NCI-H524 treated with DMSO at 0.1 percent for 48 hours (cell line): Measurements from ENCODE around the gene CAP2.
A peak's percentile ranks its signal among the peaks of the same experiment; 100 is the strongest.
"Not testable (repeated sequence)": the region's sequence is repeated elsewhere in the genome, so short reads cannot be mapped to it uniquely, and the experiment has no call there.

ENCODE experiments used
- DNase-seq: peaks from one replicate; lab custom pipeline; 2025; lab: John Stamatoyannopoulos, UW

CAP2 gene

GRCh38 chr6:17440811-17441210 is 47.4 kb downstream of the CAP2 start:
- DNase-seq: not testable (repeated sequence)

GRCh38 chr6:17442196-17442595 is 48.8 kb downstream of the CAP2 start:
- DNase-seq: no peak

DNA sequence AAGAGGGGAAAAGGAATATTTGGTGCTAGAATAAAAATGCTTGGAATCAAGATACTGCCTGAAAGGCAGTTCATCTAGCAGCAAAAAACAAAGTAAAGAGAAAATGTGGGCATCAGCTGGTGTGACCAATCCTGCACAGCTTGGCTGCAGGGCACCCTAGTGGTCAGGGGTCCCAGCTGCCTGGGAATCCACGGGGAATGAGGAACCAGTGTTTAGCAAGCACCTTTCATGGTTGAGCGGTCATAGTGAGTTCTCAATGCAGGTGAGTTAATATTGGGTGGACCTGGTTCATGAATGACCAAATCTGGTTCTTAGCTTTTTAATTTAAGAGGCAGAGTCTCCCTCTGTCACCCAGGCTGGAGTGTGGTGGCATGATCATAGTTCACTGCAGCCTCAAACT is 53.3 kb downstream of the CAP2 start:
- no peak for DNase-seq

DNA sequence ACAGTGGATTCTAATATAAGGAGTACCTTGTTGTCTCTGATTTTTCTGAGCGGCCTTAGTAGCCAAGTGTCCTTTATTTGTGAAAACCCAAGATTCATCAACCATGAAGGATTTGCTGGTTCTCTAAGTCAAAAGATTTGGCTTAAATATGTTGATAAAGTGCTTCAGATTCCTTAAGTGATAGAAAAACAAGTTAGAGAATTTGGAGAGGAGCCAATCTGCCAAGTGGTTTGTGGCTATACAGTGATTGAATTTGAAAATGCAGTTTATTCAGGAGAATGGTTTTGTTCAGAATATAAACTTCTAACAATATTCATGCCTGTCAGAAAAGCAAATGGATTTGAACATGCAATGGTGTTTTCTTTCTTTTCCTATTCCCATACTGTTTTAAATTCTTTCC is 54.8 kb downstream of the CAP2 start:
- DNase-seq: no peak

DNA sequence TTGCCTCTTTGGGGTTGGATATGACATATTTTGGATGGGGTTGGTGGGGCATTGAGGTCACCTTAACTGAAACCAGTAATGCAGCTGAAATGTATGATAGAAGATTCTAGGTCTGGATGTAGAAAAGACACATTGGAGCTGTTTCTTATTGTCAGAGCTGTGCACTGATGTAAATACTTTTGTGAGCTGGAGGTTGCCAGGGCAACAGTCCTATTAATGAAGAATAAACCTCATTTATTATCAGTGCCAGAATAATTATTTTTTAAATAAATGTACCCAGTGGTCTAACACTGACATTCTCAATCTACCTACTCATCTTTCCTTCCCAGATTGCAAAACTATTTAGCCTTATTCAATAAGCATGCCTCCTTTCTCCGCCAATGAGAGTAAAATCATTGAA is 57.0 kb downstream of the CAP2 start:
- no peak for DNase-seq

- DNase-seq: peak; percentile 82
These were observed 57.4 kb downstream of the CAP2 start for GRCh38 chr6:17450832-17451231.

DNA sequence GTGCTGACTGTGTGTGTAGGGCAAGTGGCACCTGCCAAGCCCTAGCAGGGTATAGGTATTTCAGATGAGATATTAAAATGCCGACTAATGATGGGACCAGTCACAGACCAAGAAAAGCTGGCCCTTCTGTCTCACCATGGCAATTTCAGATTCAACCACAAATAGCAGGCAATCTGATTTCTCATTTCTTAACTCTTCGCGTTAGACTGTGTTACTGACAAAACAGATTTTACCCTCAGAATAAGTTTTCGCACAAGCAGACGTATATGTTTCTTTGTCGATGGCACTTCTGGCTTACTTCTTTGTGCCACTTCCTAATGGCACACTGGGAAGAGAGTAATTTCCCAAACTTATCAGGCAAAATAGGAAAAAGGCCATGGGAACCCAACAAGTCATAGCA is 58.7 kb downstream of the CAP2 start:
- DNase-seq: no peak

DNA sequence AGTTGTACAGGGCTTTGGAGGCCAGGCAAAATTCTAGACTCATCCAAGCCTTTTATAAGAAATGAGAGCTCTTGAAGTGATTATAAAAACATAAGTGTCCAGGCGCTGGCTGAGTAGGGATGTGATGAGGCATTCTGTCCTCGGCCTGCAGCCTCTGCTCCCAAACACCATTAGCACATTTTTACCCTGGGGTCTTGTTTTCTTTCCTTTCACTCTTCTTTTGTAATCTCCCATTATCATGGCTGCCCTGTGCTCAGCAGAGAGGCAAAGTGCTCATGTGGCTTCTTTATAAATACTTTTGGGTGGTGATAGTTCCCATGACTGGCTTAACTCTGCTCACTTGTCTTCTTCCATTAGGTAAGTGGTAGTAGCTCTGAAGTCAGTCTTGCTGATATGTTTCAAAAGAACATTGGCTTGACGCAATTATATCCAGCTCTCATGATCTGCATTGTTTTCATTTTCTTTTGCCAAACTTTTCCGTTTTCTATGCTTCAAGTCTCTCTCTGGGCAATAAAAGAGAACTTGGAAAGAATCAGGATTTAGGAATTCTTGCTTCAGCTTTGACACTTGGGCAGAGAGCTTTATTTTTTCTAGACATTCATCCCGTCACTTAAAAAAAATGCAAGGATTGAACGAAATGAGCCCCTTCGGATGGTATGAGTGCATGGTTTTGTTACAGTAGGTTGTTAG is 61.1 kb downstream of the CAP2 start:
- DNase-seq: no peak

DNA sequence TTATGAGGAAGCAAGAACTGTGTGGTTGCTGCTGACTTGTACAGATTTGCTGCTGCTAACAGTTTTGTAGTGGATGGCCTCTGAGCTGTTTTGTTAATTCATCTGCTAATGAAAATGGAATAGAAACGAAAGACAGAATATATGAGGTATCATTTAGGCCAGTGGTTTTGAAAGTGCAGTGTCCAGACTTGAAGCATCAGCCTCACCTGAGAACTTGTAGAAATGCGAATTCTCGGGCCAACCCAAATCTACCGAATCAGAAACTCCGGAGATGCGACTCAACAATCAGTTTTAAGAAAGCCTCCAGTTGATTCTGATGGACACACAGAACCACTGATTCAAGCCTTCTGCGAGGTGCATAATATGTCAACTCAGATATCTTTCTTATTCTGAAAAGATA is 62.5 kb downstream of the CAP2 start:
- no peak for DNase-seq

- no peak for DNase-seq
These were observed 63.3 kb downstream of the CAP2 start for GRCh38 chr6:17456711-17457110.

- no peak for DNase-seq
These were observed 64.0 kb downstream of the CAP2 start for GRCh38 chr6:17457405-17457804.

DNA sequence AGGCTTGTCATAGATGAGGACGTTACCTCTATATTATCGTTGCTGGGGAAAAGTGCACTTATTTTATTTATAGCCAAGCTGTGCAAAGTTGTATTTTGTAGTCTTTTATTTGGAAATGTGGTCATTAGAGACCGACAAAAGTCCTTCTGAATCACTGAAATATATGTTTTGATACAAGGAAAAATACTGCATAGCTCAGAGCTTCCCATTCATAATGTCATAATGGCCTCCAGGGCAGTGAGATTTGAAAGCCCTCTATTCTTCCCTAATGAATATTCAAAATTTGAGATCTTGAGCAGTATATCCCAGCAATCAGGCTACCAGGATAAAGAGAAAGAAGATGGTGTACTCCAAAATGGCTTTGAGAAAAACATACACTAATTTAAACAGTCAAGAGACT is 64.6 kb downstream of the CAP2 start:
- no peak for DNase-seq

DNA sequence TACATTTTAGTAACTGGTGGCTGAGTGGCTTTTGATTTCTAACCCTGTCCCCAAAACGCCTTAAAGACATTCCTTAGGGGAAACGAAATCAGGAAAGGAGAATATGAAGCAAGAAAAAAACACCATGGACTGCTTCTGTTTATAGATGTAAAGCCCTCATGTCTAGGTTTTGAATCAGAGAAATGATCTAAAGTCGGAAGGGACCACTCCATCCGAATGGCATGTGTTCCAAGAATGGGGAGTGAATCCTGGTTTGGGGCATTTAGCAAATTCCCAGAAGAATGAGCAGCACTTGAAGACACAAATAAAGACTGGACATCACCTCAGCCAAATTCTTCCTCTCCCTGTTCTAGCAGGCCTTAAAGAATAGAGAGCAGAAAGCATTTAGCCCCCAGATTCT is 65.6 kb downstream of the CAP2 start:
- DNase-seq: no peak

- no peak for DNase-seq
These were observed 67.5 kb downstream of the CAP2 start for GRCh38 chr6:17460862-17461261.

GRCh38 chr6:17466147-17466546 is 72.8 kb downstream of the CAP2 start:
- no peak for DNase-seq

DNA sequence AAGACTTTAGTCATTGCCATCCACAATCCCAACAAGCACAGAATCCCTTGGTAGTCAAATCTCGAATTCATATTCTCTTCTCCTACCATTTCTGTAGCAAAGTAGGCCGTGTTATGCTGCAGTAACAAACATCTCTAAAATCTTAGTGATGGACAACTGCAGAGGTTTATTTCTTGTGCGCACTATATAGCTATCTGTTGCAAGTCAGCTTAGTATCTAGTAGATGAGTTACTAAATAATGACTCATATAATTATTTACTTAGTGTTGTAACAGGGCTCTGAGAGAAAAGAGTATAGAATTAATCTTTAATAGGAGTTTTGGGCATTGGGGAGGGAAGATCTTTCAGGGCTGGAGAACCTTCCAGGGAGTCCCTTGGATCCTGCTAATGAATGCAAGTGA is 73.3 kb downstream of the CAP2 start:
- no peak for DNase-seq

- no peak for DNase-seq
These were observed 75.8 kb downstream of the CAP2 start for GRCh38 chr6:17469006-17469832.

- no peak for DNase-seq
These were observed 77.0 kb downstream of the CAP2 start for GRCh38 chr6:17470202-17470937.

DNA sequence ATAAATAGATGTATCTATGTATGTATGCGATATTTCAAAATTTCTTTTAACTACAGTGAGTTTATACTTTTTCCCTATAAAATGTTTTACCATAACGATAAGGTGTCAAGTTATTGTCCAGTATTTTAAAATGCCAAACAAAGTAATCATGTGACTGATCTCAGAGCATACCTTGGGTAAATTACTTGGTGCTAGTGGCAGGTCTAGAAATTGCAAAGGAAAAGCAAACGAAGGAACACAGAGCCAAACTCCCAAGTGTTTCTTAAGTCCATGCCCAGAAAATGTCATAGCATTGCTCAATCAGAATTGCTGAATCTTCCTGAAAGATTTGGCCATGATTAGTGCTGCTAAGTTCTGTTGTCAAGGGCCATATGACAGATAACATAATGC is 77.5 kb downstream of the CAP2 start:
- no peak for DNase-seq

DNA sequence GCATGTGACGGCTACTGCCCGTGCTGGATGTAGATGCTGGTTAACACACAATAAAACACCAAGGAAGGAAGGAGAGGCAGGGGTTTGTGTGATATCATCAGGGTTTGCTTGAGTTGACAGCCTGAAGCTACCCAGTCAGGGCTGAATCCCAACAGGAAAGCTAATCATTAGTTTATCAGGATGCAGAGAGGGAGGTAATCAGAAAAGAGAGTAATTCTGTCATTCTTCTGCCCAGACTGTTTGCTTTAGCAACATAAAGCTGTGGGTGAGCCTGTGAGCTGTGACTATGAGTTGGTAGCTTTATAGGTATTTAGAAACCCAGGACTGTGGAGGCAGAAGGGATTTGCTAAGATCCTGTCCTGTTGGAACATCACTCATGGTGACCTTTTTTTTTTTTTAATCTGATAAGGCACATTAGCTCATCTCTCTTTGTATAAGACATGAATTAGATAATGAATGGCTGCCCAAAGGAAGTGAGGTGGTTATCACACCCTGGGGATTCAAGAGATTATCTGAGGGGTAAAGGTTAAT is 79.3 kb downstream of the CAP2 start:
- no peak for DNase-seq

DNA sequence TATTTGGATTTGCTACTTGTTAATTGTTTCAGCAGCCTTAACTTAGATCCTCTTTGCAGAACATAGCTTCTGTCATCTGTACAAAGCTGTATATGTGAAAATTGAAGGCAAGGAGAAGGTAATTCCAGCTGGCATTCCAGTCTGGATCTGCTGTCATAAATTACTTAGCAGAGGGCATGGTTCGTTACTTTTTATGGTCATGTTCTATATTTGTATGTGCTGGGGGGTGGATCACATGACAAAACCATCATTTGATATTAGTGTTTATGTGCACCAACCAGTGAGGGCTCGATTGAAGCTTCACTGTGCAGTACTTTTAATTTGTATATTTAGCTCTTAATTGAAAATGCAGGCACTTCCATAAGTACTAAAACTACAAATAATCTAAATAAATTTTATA is 80.2 kb downstream of the CAP2 start:
- peak; percentile 62 for DNase-seq

- no peak for DNase-seq
These were observed 80.9 kb downstream of the CAP2 start for GRCh38 chr6:17474289-17474688.
